Amygdala (tissue), 56 donors: ENCODE data around the gene UBAC1.
"Not testable (repeated sequence)": the region's sequence is repeated elsewhere in the genome, so short reads cannot be mapped to it uniquely, and the experiment has no call there.

ENCODE experiments used
- DNase-seq, 56 donors: peaks; one replicate each; lab custom pipeline; 2025; lab: John Stamatoyannopoulos, UW

The UBAC1 gene

DNA sequence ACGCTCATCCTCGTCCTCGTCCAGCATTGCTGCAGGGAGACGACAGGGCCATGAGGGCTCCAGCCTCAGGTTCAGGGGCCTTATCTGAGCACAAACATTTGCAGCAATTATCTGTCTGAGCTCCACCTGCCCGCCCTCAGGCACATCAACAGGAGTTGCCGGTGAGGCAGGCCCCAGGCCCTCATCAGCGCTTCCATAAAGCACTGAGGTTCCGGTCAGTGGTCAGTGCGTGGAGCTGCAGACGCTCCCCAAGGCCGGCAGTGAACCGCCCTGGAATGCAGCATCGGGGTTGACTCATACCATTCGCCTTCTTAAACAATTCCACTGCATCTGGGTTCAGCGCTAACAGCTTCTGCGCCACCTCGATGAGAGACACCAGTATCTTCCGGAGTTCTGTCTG lies 15.2 kb downstream of the UBAC1 start:
- DNase-seq, result no peak

DNA sequence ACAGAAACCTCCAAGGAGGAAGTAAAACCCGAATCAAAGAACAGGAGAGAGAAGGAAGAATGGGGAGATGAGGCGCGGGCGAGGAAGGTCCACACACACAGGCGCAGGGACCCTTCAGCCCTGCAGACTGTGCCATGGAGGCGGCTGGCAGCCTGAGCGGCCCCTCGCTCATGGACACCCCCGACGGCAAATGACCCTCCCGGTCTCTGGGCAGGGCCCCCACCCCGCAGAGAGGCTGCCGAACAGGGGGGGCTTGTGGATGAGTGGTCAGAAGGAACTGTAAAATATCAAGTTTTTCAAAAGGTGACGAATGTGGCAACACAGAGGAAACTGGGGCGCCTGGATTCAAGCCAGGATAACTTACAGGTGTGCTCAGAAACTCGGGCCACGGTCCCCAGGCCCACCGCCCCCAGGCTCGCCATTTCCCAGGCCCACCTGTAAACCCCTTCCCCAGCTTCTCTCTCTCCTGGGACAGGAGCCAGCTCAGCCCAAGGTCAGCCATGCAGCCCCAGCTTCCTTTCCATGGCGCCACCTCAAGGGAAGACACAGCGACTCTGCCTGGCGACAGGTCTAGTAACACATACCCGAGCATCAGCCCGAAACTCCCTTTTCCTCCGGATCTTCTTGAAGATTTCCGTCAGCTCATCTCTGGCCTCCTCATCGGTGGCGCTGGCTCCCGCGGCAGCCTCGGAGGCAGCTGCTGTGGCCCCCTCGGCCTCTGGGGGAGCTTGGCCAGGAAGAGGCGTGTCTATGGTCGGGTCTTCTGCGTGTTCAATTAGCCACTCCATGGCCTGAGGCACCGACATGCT lies 16.5 kb downstream of the UBAC1 start:
- DNase-seq, result no peak

GRCh38 chr9:135943604-135944003 lies 17.6 kb downstream of the UBAC1 start:
- DNase-seq, result not testable (repeated sequence)

GRCh38 chr9:135941288-135941995 lies 19.7 kb downstream of the UBAC1 start:
- no peak for DNase-seq

GRCh38 chr9:135939351-135940265 lies 21.6 kb downstream of the UBAC1 start:
- DNase-seq, result no peak

GRCh38 chr9:135937521-135938489 lies 23.4 kb downstream of the UBAC1 start:
- DNase-seq, result no peak

DNA sequence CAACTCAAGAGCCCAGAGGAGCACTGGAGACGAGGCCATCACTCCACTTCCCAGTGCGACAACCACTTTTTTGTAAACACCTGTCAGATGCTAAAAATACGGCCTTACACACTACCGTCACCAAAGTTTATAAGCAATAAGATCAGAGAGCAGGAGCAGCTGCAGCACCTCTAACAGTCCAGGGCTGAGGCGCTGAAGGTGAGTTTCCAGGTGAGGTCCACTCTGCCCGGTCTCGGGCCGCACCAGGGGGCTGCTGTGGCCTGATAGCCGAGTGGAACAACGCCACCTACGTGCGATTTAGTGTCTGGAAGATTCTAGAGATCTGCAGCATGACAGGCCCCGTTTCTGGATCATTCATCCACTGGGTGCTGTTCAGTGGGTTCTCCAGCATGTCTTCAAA lies 28.1 kb downstream of the UBAC1 start:
- no peak for DNase-seq

- no peak for DNase-seq
Measured at GRCh38 chr9:135932656-135933055, 28.5 kb downstream of the UBAC1 start.

DNA sequence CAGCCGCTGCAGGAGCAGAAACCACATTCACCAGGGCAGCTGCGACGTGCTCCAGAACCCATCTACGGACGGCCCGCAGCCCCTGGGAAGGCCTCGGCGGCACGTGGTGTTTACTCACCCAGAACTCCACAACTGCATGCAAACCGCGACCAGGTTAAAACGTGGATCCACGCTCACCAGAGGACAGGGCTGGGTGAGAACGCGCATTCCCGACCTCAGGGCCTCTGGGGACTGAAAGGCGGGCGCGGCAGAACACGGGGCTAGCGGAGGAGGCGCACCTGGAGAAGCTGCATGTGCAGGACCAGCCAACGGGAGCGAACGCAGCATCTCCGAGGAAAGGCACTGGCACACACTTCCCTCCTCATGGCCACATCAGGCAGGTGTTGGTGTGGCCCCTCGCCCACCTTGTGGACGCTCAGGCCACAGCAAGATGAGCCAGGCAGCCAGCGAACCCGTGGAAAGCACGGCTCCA lies 29.8 kb downstream of the UBAC1 start:
- DNase-seq, result no peak

- DNase-seq, result no peak
Measured at GRCh38 chr9:135930446-135931345, 30.5 kb downstream of the UBAC1 start.

- DNase-seq, result no peak
Measured at GRCh38 chr9:135929656-135930445, 31.3 kb downstream of the UBAC1 start.

GRCh38 chr9:135928731-135929655 lies 32.2 kb downstream of the UBAC1 start:
- no peak for DNase-seq

- DNase-seq, result no peak
Measured at GRCh38 chr9:135928074-135928730, 33.0 kb downstream of the UBAC1 start.

- no peak for DNase-seq
Measured at GRCh38 chr9:135927195-135928013, 33.8 kb downstream of the UBAC1 start.
